ENCODE data around the gene PSMF1. TPM values are rescaled to one million over a fixed set of nuclear protein-coding genes. Genes with fewer than 3 reads are reported as not detected.
"Not testable (repeated sequence)": the region's sequence is repeated elsewhere in the genome, so short reads cannot be mapped to it uniquely, and the experiment has no call there.

PSMF1 gene
- total RNA-seq, 1 experiment from 2014 or later = 90.8 TPM

GRCh38 chr20:1216527-1217427, 98.4 kb downstream of the PSMF1 start:
- not testable (repeated sequence) for H2BK12ac ChIP-seq (ENCODE audit: insufficient read length, low read depth, low read length); H3K18ac ChIP-seq (ENCODE audit: insufficient read length, low read depth, low read length); H4K20me1 ChIP-seq (ENCODE audit: control insufficient read depth, insufficient read depth, insufficient read length); H3K4me2 ChIP-seq (ENCODE audit: insufficient read depth, insufficient read length, low read length); H3K23ac ChIP-seq (ENCODE audit: insufficient read length, low read depth, low read length); H3K9me3 ChIP-seq (ENCODE audit: control insufficient read depth, low read depth, low read length); H2AFZ ChIP-seq (ENCODE audit: low read length); H2AK5ac ChIP-seq (ENCODE audit: insufficient read length, low read length); H3K4me1 ChIP-seq (ENCODE audit: insufficient read depth, low read length); H3K27ac ChIP-seq (ENCODE audit: insufficient read length, low read depth, low read length); H4K91ac ChIP-seq (ENCODE audit: insufficient read length, low read depth, low read length); H4K5ac ChIP-seq (ENCODE audit: insufficient read length, low read depth, low read length); H2BK20ac ChIP-seq (ENCODE audit: low read depth, low read length, poor library complexity, severe bottlenecking); H3K4me3 Mint-ChIP-seq; H3K56ac ChIP-seq (ENCODE audit: insufficient read length, low read depth, low read length); H3K4ac ChIP-seq (ENCODE audit: low read depth, low read length); H3K79me1 ChIP-seq (ENCODE audit: insufficient read depth, low read depth, low read length, poor library complexity, severe bottlenecking); H3T11ph ChIP-seq (ENCODE audit: low read length); H2BK120ac ChIP-seq (ENCODE audit: low read depth, low read length, poor library complexity, severe bottlenecking); H4K8ac ChIP-seq (replicated peaks; ENCODE audit: insufficient read length, low read depth, low read length); H3K23me2 ChIP-seq (ENCODE audit: insufficient read length, low read depth, low read length, poor library complexity, severe bottlenecking); DNase-seq; H3K79me2 ChIP-seq (ENCODE audit: insufficient read depth, low read length); H3K14ac ChIP-seq (ENCODE audit: insufficient read depth, low read length); H3K27me3 ChIP-seq (ENCODE audit: insufficient read depth, low read length); H3K9ac ChIP-seq (ENCODE audit: extremely low read depth, insufficient read length, low read length); H2BK15ac ChIP-seq (ENCODE audit: low read depth, low read length); H3K36me3 Mint-ChIP-seq (ENCODE audit: insufficient read depth in 1 of 3, low read depth in 3 of 3); H2BK5ac ChIP-seq (ENCODE audit: insufficient read length, low read length)
- peaks cover 23 to 28% of the 10 kb centered on the region in 2 experiments for H3K9me3 Mint-ChIP-seq
- H3K27ac Mint-ChIP-seq = peak overlapping the region in 1 of 3 experiments; percentile 63; a peak in 1 of 7 replicates
- WGBS (ENCODE audit: extremely low coverage, insufficient read length, low lambda C conversion rate) = no CpG with 5 or more reads among the region's 19 CpGs
- H3K4me1 Mint-ChIP-seq = peaks cover 34 to 37% of the 10 kb centered on the region in 2 experiments
- peak; percentile 29; the same call in 2 of the 3 replicates for TF ChIP-seq CTCF (conservative IDR thresholded peaks at IDR 0.05)
- H3K27me3 Mint-ChIP-seq (ENCODE audit: low read depth) = peaks cover 44% of the 10 kb centered on the region

Other genes starting within 250 kb of the PSMF1 start
- gene ANGPT4, start 202.3 kb upstream of the PSMF1 start, total RNA-seq (2021) = 0.07 and 0.11 TPM in 2 replicates
- gene RSPO4, start 116.3 kb upstream of the PSMF1 start, total RNA-seq (2021) = 5.0 and 6.7 TPM in 2 replicates
- 4.9 and 6.2 TPM in 2 replicates for gene TMEM74B, start 66.4 kb downstream of the PSMF1 start, total RNA-seq (2021)
- gene C20orf202, start 84.9 kb downstream of the PSMF1 start, total RNA-seq (2021) = 0.13 TPM in 1 of 2 replicates, not detected in the other
- not detected in 2 replicates for gene RAD21L1, start 107.4 kb downstream of the PSMF1 start, total RNA-seq (2021)
- gene SNPH, start 147.7 kb downstream of the PSMF1 start, total RNA-seq (2021) = 1.8 TPM in 2 replicates
- gene SDCBP2, start 210.5 kb downstream of the PSMF1 start, total RNA-seq (2021) = 1.9 and 3.1 TPM in 2 replicates